ENCODE measurements around the gene MOGAT3.

MOGAT3 gene

DNA sequence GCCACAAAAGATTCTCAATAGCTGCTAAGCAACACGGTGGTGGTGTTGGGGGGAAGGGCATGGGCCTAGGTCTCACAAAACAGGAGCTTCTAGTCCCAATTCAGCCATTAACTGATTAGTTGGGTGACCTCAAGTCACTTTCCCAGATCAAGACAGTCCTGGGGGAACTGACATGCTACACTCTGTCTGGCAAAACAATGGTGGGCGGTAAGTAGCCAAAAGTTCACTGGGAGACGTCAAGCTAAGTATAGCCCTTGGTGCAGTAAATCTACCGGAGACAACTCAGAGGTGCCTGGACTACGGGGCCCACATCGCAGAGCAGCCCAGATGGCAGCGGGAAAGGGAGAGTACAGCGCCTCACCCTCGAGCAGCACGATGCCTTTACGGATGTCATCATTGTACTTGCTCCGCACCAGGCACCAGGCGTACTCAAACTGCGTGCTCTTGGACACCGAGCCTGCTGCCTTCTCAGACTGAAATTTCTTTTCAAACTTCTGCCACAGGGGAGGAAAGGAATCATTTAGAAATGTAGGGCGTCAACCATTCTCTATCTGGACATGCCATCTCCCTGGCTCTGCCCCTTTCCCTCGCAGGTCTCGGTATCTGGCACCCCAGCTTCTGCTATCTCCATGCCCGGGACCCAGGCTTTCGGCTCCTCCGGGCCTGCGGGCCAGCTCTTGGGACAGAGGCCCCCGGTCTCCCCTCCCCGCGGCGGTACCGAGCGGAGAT lies 43.0 kb upstream of the MOGAT3 start:
- Mint-ChIP-seq H3K9me3 (no peaks in the 10 kb centered on the region), H3K27ac (peak overlapping the region; percentile 91 to 96 (median 93)), H3K36me3 (ENCODE audit: low read depth) (peaks cover 14% of the 10 kb centered on the region), H3K27me3 (ENCODE audit: low read depth) (peaks cover 3% of the 10 kb centered on the region), H3K4me3 (peak overlapping the region; percentile 97 to 99 (median 97)), H3K4me1 (peaks cover 18% of the 10 kb centered on the region)
- TF ChIP-seq, protein P1, sequence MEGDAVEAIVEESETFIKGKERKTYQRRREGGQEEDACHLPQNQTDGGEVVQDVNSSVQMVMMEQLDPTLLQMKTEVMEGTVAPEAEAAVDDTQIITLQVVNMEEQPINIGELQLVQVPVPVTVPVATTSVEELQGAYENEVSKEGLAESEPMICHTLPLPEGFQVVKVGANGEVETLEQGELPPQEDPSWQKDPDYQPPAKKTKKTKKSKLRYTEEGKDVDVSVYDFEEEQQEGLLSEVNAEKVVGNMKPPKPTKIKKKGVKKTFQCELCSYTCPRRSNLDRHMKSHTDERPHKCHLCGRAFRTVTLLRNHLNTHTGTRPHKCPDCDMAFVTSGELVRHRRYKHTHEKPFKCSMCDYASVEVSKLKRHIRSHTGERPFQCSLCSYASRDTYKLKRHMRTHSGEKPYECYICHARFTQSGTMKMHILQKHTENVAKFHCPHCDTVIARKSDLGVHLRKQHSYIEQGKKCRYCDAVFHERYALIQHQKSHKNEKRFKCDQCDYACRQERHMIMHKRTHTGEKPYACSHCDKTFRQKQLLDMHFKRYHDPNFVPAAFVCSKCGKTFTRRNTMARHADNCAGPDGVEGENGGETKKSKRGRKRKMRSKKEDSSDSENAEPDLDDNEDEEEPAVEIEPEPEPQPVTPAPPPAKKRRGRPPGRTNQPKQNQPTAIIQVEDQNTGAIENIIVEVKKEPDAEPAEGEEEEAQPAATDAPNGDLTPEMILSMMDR (IDR thresholded peaks at IDR 0.05; ENCODE audit: unreplicated experiment in 3 of 3), result peak in 1 of 3 experiments; percentile 94

DNA sequence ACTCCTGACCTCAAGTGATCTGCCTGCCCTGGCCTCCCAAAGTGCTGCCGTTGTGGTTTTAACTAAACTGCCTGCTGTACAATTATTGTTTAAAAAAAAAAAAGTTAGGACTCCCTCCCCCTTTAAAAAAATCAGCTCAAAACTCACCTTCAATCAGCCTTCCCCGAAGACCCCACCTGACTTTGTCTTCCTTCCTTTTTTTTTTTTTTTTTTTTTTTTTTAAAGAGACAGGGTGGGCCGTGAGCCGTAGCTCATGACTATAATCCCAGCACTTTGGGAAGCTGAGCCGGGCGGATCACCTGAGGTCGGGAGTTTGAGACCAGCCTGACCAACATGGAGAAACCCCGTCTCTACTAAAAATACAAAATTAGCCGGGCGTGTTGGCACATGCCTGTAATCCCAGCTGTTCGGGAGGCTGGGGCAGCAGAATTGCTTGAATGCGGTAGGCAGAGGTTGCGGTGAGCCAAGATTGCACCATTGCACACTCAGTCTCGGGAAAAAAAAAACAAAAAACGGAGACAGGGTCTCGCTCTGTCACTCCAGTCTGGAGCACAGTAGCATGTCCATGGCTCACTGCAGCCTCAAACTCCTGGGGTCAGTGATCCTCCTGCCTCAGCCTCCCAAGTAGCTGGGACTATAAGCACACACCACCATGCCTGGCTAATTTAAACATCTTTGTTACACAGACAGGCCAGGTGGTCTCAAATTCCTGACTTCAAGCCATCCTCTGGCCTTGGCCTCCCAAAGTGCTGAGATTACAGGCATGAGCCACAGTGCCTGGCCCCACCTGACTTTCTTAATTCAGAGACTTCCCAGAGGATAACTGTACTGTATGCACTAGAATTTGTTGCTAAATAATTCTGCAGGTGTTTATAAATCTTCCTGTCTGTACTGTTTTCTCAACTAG lies 40.9 kb upstream of the MOGAT3 start:
- Mint-ChIP-seq H3K4me3 (peak overlapping the region in 1 of 3 experiments; percentile 45), H3K27ac (no peak overlapping the region), H3K36me3 (ENCODE audit: low read depth) (peaks cover 14% of the 10 kb centered on the region), H3K4me1 (peaks cover 29% of the 10 kb centered on the region), H3K27me3 (ENCODE audit: low read depth) (peaks cover 3% of the 10 kb centered on the region), H3K9me3 (no peaks in the 10 kb centered on the region)
- TF ChIP-seq, protein P1 (IDR thresholded peaks at IDR 0.05; ENCODE audit: unreplicated experiment in 3 of 3), result no peak

DNA sequence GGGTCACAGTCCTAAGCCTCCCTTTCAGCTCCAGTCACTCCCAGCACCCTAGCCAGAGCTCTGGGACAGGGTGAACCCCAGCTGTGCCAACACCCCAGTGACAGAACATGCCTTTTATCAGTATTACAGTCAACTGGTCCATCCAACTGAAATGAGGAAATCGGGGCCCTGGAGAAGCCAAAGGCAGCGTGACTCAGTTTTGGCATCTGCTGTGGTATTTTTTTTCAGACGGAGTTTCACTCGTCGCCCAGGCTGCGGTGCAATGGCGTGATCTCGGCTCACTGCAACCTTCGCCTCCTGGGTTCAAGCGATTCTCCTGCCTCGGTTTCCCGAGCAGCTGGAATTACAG lies 40.2 kb upstream of the MOGAT3 start:
- H3K9me3 Mint-ChIP-seq, result no peaks in the 10 kb centered on the region
- H3K27ac Mint-ChIP-seq, result no peak overlapping the region
- peaks cover 14% of the 10 kb centered on the region for H3K36me3 Mint-ChIP-seq (ENCODE audit: low read depth)
- peaks cover 29% of the 10 kb centered on the region for H3K4me1 Mint-ChIP-seq
- no peak overlapping the region for H3K4me3 Mint-ChIP-seq
- H3K27me3 Mint-ChIP-seq (ENCODE audit: low read depth), result peaks cover 3% of the 10 kb centered on the region
- TF ChIP-seq, protein P1 (IDR thresholded peaks at IDR 0.05; ENCODE audit: unreplicated experiment in 3 of 3), result no peak

DNA sequence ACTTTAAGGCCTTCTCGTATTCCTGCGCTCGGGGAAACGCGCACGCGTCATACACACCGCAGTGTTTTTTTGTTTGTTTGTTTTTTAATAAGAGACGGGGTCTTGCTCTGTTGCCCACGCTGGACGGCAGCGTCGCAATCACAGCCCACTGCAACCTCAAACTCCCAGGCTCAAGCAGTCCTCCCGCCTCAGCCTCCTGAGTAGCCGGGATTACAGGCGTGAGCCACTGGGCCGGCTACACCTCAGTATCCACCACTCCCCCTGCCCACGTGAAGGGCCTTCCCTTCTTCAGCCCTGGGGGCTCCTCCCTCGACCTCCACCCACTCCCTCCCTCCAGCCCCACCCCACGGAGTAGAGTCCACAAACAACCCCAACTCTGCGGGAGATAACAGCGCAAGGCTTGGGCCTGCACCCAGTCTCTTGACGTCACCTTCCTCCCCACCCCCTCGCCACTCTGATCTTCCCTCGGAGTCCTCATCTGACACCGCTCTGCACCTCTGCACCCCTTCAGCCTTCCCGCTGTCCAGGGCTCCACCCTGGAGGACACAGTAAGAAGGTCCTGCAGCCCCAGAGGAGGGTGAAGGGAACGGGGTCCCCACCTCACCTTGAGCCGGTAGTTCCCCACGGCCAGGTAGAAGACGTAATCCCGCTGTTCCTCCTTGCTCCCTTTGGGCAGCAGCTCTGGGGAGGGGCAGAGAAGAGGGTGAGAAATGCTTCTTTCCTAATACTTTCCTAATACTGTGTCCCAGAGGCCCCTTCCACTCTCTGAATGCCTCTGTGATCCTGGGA lies 39.6 kb upstream of the MOGAT3 start:
- H3K9me3 Mint-ChIP-seq, result no peaks in the 10 kb centered on the region
- peaks cover 10% of the 10 kb centered on the region for H3K36me3 Mint-ChIP-seq (ENCODE audit: low read depth)
- H3K4me3 Mint-ChIP-seq, result no peak overlapping the region
- peaks cover 29% of the 10 kb centered on the region for H3K4me1 Mint-ChIP-seq
- no peak overlapping the region for H3K27ac Mint-ChIP-seq
- H3K27me3 Mint-ChIP-seq (ENCODE audit: low read depth), result no peaks in the 10 kb centered on the region
- TF ChIP-seq, protein P1 (IDR thresholded peaks at IDR 0.05; ENCODE audit: unreplicated experiment in 3 of 3), result no peak

DNA sequence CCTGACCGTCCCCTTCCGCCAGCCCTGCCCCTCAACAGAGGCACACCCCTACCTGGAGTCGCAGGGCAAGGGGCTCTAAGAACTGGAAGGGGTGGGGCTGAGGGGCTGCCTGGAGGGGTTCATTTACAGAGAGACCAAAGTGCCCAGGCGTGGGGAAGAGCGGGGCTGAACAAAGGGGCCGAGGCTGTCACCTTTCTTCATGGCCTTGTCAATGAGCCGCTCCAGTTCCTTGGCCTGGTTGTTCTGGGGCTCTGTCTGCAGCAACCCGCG lies 39.0 kb upstream of the MOGAT3 start:
- Mint-ChIP-seq H3K4me1 (peaks cover 25% of the 10 kb centered on the region), H3K36me3 (ENCODE audit: low read depth) (peaks cover 10% of the 10 kb centered on the region), H3K27ac (no peak overlapping the region), H3K9me3 (no peaks in the 10 kb centered on the region), H3K27me3 (ENCODE audit: low read depth) (no peaks in the 10 kb centered on the region), H3K4me3 (no peak overlapping the region)
- TF ChIP-seq, protein P1 (IDR thresholded peaks at IDR 0.05; ENCODE audit: unreplicated experiment in 3 of 3), result no peak
